ENCODE data around the gene LSM6.

The LSM6 gene

DNA sequence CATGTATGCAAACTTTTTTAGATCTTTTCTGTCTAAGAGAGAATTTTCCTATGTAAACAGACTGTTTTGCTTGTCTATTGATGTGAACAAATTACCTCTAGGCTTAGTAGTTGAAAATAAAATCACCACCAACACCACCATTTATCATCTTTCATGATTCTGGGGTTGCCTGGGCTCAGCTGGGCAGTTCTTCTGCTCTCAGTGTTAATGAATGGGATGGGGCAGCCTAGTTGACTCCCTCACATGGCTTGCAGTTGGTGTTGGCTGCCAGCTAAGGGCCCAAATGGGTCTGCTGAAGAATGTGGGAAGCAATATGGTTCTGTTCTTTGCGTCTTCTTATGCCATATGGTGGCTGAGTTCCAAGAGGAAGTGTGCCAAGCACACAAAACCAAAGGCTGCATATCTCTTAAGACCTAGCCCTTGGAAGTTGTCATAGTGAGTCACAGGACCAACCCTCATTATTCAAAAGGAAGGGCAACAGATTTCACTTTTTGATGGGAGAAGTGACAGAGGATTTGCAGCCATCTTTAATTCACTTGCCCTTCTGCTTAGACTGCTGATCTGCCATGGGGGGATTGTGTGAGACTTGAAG, 56.7 kb downstream of the LSM6 start:
- no peak for TF ChIP-seq RARB (CRISPR knock-in tag; IDR thresholded peaks at IDR 0.05)
- TF ChIP-seq, protein P1, sequence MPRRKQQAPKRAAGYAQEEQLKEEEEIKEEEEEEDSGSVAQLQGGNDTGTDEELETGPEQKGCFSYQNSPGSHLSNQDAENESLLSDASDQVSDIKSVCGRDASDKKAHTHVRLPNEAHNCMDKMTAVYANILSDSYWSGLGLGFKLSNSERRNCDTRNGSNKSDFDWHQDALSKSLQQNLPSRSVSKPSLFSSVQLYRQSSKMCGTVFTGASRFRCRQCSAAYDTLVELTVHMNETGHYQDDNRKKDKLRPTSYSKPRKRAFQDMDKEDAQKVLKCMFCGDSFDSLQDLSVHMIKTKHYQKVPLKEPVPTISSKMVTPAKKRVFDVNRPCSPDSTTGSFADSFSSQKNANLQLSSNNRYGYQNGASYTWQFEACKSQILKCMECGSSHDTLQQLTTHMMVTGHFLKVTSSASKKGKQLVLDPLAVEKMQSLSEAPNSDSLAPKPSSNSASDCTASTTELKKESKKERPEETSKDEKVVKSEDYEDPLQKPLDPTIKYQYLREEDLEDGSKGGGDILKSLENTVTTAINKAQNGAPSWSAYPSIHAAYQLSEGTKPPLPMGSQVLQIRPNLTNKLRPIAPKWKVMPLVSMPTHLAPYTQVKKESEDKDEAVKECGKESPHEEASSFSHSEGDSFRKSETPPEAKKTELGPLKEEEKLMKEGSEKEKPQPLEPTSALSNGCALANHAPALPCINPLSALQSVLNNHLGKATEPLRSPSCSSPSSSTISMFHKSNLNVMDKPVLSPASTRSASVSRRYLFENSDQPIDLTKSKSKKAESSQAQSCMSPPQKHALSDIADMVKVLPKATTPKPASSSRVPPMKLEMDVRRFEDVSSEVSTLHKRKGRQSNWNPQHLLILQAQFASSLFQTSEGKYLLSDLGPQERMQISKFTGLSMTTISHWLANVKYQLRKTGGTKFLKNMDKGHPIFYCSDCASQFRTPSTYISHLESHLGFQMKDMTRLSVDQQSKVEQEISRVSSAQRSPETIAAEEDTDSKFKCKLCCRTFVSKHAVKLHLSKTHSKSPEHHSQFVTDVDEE (CRISPR knock-in tag; IDR thresholded peaks at IDR 0.05), result no peak
- TF ChIP-seq ZC3H10 (CRISPR knock-in tag; IDR thresholded peaks at IDR 0.05), result no peak
- TF ChIP-seq, protein P2, sequence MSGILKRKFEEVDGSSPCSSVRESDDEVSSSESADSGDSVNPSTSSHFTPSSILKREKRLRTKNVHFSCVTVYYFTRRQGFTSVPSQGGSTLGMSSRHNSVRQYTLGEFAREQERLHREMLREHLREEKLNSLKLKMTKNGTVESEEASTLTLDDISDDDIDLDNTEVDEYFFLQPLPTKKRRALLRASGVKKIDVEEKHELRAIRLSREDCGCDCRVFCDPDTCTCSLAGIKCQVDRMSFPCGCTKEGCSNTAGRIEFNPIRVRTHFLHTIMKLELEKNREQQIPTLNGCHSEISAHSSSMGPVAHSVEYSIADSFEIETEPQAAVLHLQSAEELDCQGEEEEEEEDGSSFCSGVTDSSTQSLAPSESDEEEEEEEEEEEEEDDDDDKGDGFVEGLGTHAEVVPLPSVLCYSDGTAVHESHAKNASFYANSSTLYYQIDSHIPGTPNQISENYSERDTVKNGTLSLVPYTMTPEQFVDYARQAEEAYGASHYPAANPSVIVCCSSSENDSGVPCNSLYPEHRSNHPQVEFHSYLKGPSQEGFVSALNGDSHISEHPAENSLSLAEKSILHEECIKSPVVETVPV (CRISPR knock-in tag; IDR thresholded peaks at IDR 0.05), result no peak
- TF ChIP-seq, protein P3, sequence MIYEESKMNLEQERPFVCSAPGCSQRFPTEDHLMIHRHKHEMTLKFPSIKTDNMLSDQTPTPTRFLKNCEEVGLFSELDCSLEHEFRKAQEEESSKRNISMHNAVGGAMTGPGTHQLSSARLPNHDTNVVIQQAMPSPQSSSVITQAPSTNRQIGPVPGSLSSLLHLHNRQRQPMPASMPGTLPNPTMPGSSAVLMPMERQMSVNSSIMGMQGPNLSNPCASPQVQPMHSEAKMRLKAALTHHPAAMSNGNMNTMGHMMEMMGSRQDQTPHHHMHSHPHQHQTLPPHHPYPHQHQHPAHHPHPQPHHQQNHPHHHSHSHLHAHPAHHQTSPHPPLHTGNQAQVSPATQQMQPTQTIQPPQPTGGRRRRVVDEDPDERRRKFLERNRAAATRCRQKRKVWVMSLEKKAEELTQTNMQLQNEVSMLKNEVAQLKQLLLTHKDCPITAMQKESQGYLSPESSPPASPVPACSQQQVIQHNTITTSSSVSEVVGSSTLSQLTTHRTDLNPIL (CRISPR knock-in tag; IDR thresholded peaks at IDR 0.05; ENCODE audit: low read depth), result no peak
- TF ChIP-seq TOX (CRISPR knock-in tag; IDR thresholded peaks at IDR 0.05; ENCODE audit: borderline replicate concordance), result no peak
- TF ChIP-seq ISL1 (CRISPR knock-in tag; IDR thresholded peaks at IDR 0.05), result no peak
- TF ChIP-seq, protein P4, sequence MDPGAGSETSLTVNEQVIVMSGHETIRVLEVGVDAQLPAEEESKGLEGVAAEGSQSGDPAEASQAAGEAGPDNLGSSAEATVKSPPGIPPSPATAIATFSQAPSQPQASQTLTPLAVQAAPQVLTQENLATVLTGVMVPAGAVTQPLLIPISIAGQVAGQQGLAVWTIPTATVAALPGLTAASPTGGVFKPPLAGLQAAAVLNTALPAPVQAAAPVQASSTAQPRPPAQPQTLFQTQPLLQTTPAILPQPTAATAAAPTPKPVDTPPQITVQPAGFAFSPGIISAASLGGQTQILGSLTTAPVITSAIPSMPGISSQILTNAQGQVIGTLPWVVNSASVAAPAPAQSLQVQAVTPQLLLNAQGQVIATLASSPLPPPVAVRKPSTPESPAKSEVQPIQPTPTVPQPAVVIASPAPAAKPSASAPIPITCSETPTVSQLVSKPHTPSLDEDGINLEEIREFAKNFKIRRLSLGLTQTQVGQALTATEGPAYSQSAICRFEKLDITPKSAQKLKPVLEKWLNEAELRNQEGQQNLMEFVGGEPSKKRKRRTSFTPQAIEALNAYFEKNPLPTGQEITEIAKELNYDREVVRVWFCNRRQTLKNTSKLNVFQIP (CRISPR knock-in tag; IDR thresholded peaks at IDR 0.05; ENCODE audit: borderline replicate concordance, low read depth), result no peak
- no peak for TF ChIP-seq OSR1 (CRISPR knock-in tag; IDR thresholded peaks at IDR 0.05)
- no peak for TF ChIP-seq SNAI2 (CRISPR knock-in tag; IDR thresholded peaks at IDR 0.05)
- no peak for TF ChIP-seq ZNF8 (CRISPR knock-in tag; IDR thresholded peaks at IDR 0.05)
- TF ChIP-seq ZFP3 (CRISPR knock-in tag; IDR thresholded peaks at IDR 0.05), result no peak
- no peak for TF ChIP-seq TCF4 (CRISPR knock-in tag; IDR thresholded peaks at IDR 0.05; ENCODE audit: borderline replicate concordance)
- no peak for TF ChIP-seq CSDC2 (CRISPR knock-in tag; IDR thresholded peaks at IDR 0.05)
- TF ChIP-seq GLIS3 (CRISPR knock-in tag; IDR thresholded peaks at IDR 0.05), result no peak
- no peak for TF ChIP-seq ESRRG (CRISPR knock-in tag; IDR thresholded peaks at IDR 0.05)
- no peak for TF ChIP-seq PPARA (CRISPR knock-in tag; IDR thresholded peaks at IDR 0.05; ENCODE audit: borderline replicate concordance)
- TF ChIP-seq BACH2 (CRISPR knock-in tag; IDR thresholded peaks at IDR 0.05; ENCODE audit: borderline replicate concordance), result no peak
- ATAC-seq, result no peak

DNA sequence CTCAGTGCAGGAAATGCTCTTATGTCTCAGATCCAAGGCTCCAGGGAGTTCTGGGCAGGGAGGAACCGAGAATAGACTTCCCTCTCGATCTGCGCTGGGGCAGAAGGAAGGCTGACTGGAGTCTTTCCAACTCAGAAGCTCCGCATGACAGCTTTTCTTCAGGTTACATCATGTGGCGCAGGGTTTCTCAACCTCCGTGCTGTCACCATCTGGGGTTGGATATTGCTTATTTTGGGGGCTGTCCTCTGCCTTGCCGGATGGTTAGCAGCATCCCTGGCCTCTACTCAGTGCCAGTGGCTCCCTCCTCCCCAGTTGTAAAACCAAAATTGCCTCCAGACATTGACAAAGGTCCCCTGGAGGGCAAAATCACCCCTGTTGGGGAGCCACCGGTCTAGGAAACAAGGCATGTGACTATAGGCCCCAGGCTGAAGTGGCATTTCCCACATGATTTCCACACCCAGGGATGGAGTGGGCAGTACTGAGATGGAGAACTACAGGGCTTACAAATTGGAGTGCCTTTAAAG, 60.2 kb downstream of the LSM6 start:
- no peak for ATAC-seq
- TF ChIP-seq TCF4 (CRISPR knock-in tag; IDR thresholded peaks at IDR 0.05; ENCODE audit: borderline replicate concordance) (no peak), RARB (CRISPR knock-in tag; IDR thresholded peaks at IDR 0.05) (no peak), ZFP30 (CRISPR knock-in tag; IDR thresholded peaks at IDR 0.05) (no peak), ZNF565 (CRISPR knock-in tag; conservative IDR thresholded peaks at IDR 0.05; ENCODE audit: low read depth) (no peak), ZNF8 (CRISPR knock-in tag; IDR thresholded peaks at IDR 0.05) (no peak), OSR1 (CRISPR knock-in tag; IDR thresholded peaks at IDR 0.05) (no peak), ESRRG (CRISPR knock-in tag; IDR thresholded peaks at IDR 0.05) (no peak), ZFP3 (CRISPR knock-in tag; IDR thresholded peaks at IDR 0.05) (no peak), ARNTL (CRISPR knock-in tag; IDR thresholded peaks at IDR 0.05; ENCODE audit: borderline replicate concordance, low read depth) (no peak)

DNA sequence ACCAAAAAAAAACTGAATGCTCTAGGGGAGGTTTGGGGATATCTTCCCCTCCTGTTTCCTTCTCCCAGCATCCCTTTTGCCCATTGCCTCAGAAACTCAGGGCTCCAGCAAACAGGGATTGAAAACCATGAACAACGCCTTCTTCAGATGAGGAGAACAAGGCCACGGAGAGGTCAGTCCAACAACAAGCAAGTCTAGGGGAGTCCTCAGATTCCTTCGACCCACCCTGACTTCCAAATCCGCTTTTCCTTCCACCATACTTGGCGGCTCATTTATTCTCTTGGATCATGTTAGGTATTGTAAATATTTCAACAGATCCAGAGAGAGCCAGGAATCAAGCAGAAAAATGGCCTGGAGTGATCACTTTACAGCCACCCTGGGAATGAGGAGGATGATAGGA, 60.7 kb downstream of the LSM6 start:
- ATAC-seq, result no peak
- TF ChIP-seq ZFP30 (CRISPR knock-in tag; IDR thresholded peaks at IDR 0.05), result no peak

DNA sequence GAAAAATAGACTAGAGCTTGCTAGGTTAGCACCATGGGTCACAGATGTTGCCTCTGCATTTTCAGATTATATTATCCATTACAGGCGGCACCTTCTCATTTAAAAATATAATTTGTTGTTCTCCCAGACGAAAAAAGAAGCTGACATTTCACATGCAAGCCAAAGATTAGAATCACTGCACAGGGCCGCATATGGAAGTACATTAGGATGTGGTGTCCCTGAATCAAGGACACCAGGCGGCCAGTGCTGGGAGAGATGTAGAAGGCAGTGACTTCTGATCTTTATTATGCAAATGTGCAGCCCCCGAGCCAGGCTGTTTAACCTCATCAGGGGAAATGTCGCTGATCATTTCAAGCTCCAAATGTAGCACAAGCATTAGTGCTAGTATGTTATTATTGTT, 61.6 kb downstream of the LSM6 start:
- no peak for ATAC-seq
- TF ChIP-seq ZNF8 (CRISPR knock-in tag; IDR thresholded peaks at IDR 0.05), result no peak
- TF ChIP-seq ZFP3 (CRISPR knock-in tag; IDR thresholded peaks at IDR 0.05), result no peak
- TF ChIP-seq, protein P2 (CRISPR knock-in tag; IDR thresholded peaks at IDR 0.05), result no peak
- TF ChIP-seq, protein P5, sequence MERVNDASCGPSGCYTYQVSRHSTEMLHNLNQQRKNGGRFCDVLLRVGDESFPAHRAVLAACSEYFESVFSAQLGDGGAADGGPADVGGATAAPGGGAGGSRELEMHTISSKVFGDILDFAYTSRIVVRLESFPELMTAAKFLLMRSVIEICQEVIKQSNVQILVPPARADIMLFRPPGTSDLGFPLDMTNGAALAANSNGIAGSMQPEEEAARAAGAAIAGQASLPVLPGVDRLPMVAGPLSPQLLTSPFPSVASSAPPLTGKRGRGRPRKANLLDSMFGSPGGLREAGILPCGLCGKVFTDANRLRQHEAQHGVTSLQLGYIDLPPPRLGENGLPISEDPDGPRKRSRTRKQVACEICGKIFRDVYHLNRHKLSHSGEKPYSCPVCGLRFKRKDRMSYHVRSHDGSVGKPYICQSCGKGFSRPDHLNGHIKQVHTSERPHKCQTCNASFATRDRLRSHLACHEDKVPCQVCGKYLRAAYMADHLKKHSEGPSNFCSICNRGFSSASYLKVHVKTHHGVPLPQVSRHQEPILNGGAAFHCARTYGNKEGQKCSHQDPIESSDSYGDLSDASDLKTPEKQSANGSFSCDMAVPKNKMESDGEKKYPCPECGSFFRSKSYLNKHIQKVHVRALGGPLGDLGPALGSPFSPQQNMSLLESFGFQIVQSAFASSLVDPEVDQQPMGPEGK (CRISPR knock-in tag; IDR thresholded peaks at IDR 0.05; ENCODE audit: borderline replicate concordance), result no peak
- TF ChIP-seq ESRRG (CRISPR knock-in tag; IDR thresholded peaks at IDR 0.05), result no peak
- no peak for TF ChIP-seq ZC3H10 (CRISPR knock-in tag; IDR thresholded peaks at IDR 0.05)
- TF ChIP-seq BACH2 (CRISPR knock-in tag; IDR thresholded peaks at IDR 0.05; ENCODE audit: borderline replicate concordance), result no peak
- TF ChIP-seq TCF4 (CRISPR knock-in tag; IDR thresholded peaks at IDR 0.05; ENCODE audit: borderline replicate concordance), result no peak
- TF ChIP-seq TOX (CRISPR knock-in tag; IDR thresholded peaks at IDR 0.05; ENCODE audit: borderline replicate concordance), result no peak
- no peak for TF ChIP-seq RARB (CRISPR knock-in tag; IDR thresholded peaks at IDR 0.05)
- no peak for TF ChIP-seq ARNTL (CRISPR knock-in tag; IDR thresholded peaks at IDR 0.05; ENCODE audit: borderline replicate concordance, low read depth)
- no peak for TF ChIP-seq PPARA (CRISPR knock-in tag; IDR thresholded peaks at IDR 0.05; ENCODE audit: borderline replicate concordance)
